Adrenal gland (tissue), 5 donors: Measurements from ENCODE around the gene EIF1AD.

Experiments
- POLR2A ChIP-seq, 2 donors: fragments of 450-650 bp; IDR thresholded peaks; one replicate each; pipeline ENCODE4 v1.6.1; 2017; ENCODE audit warnings: antibody characterized with exemption in 2 of 2, mild to moderate bottlenecking in 2 of 2, moderate library complexity in 1 of 2
- TF ChIP-seq, protein P1 (sequence below), 6 experiments: fragments of 450-650 bp in 4 of 6; fragments of 200-600 bp in 2 of 6; sonication (generic) in 1 of 6; IDR thresholded peaks; 1 replicate in 5 of 6; 2 replicates in 1 of 6; pipeline versions ENCODE4 v1.5.1 to v1.8.0; 2016 to 2021; ENCODE audit warnings: antibody characterized with exemption in 6 of 6, mild to moderate bottlenecking in 2 of 6, moderate library complexity in 1 of 6
- donor health status: DM: no; HTN: no; CAD: no.

DNA sequence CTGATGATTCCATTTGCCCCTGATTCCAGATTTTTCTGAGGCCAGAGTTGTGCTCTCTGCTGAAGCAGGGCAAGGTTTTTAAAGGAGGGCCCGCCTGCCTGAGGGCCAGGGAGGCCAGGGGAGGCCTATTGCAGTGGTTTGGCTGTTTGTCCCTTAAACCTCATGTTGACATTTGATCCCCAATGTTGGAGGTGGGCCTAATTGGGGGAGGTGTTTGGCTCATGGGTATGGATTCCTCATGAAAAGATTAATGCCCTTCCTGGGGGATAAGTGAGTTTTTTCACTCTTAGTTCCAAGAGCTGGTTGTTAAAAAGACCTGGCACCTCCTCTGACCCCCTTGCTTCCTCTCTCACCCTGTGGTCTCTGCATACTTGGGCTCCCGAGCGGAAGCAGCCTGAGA lies 37.8 kb upstream of the EIF1AD start:
- TF ChIP-seq, protein P1, sequence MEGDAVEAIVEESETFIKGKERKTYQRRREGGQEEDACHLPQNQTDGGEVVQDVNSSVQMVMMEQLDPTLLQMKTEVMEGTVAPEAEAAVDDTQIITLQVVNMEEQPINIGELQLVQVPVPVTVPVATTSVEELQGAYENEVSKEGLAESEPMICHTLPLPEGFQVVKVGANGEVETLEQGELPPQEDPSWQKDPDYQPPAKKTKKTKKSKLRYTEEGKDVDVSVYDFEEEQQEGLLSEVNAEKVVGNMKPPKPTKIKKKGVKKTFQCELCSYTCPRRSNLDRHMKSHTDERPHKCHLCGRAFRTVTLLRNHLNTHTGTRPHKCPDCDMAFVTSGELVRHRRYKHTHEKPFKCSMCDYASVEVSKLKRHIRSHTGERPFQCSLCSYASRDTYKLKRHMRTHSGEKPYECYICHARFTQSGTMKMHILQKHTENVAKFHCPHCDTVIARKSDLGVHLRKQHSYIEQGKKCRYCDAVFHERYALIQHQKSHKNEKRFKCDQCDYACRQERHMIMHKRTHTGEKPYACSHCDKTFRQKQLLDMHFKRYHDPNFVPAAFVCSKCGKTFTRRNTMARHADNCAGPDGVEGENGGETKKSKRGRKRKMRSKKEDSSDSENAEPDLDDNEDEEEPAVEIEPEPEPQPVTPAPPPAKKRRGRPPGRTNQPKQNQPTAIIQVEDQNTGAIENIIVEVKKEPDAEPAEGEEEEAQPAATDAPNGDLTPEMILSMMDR (IDR thresholded peaks at IDR 0.05), result no peak
- TF ChIP-seq POLR2A (IDR thresholded peaks at IDR 0.05), result no peak
